Measurements from ENCODE around the gene PATJ.

Gene PATJ

DNA sequence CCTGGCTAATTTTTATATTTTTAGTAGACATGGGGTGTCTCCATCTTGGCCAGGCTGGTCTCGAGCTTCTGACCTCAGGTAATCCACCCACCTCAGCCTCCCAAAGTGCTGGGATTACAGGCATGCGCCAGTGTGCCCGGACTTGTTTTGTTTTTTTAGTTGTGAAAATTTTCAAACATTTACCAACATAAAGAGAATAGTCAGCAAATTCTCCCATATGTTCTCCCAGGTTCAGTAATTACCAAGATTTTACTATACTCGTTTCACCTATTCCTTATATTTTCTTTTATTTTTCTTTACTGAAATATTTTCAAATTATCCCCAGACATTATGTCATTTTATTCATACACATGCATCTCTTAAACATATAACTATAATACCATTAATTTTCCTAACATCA is 234.3 kb downstream of the PATJ start:
- TF ChIP-seq ZFP30 (CRISPR knock-in tag; IDR thresholded peaks at IDR 0.05), result no peak
- TF ChIP-seq ESRRG (CRISPR knock-in tag; IDR thresholded peaks at IDR 0.05), result no peak
- no peak for TF ChIP-seq GLIS3 (CRISPR knock-in tag; IDR thresholded peaks at IDR 0.05)
- TF ChIP-seq TCF4 (CRISPR knock-in tag; IDR thresholded peaks at IDR 0.05; ENCODE audit: borderline replicate concordance), result no peak
- TF ChIP-seq ZC3H10 (CRISPR knock-in tag; IDR thresholded peaks at IDR 0.05), result no peak
- TF ChIP-seq RARB (CRISPR knock-in tag; IDR thresholded peaks at IDR 0.05), result no peak
- TF ChIP-seq, protein P1, sequence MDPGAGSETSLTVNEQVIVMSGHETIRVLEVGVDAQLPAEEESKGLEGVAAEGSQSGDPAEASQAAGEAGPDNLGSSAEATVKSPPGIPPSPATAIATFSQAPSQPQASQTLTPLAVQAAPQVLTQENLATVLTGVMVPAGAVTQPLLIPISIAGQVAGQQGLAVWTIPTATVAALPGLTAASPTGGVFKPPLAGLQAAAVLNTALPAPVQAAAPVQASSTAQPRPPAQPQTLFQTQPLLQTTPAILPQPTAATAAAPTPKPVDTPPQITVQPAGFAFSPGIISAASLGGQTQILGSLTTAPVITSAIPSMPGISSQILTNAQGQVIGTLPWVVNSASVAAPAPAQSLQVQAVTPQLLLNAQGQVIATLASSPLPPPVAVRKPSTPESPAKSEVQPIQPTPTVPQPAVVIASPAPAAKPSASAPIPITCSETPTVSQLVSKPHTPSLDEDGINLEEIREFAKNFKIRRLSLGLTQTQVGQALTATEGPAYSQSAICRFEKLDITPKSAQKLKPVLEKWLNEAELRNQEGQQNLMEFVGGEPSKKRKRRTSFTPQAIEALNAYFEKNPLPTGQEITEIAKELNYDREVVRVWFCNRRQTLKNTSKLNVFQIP (CRISPR knock-in tag; IDR thresholded peaks at IDR 0.05; ENCODE audit: borderline replicate concordance, low read depth), result no peak
- TF ChIP-seq ZFP3 (CRISPR knock-in tag; IDR thresholded peaks at IDR 0.05), result no peak
- TF ChIP-seq CSDC2 (CRISPR knock-in tag; IDR thresholded peaks at IDR 0.05), result no peak
- TF ChIP-seq, protein P2, sequence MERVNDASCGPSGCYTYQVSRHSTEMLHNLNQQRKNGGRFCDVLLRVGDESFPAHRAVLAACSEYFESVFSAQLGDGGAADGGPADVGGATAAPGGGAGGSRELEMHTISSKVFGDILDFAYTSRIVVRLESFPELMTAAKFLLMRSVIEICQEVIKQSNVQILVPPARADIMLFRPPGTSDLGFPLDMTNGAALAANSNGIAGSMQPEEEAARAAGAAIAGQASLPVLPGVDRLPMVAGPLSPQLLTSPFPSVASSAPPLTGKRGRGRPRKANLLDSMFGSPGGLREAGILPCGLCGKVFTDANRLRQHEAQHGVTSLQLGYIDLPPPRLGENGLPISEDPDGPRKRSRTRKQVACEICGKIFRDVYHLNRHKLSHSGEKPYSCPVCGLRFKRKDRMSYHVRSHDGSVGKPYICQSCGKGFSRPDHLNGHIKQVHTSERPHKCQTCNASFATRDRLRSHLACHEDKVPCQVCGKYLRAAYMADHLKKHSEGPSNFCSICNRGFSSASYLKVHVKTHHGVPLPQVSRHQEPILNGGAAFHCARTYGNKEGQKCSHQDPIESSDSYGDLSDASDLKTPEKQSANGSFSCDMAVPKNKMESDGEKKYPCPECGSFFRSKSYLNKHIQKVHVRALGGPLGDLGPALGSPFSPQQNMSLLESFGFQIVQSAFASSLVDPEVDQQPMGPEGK (CRISPR knock-in tag; IDR thresholded peaks at IDR 0.05; ENCODE audit: borderline replicate concordance), result no peak
- TF ChIP-seq, protein P3, sequence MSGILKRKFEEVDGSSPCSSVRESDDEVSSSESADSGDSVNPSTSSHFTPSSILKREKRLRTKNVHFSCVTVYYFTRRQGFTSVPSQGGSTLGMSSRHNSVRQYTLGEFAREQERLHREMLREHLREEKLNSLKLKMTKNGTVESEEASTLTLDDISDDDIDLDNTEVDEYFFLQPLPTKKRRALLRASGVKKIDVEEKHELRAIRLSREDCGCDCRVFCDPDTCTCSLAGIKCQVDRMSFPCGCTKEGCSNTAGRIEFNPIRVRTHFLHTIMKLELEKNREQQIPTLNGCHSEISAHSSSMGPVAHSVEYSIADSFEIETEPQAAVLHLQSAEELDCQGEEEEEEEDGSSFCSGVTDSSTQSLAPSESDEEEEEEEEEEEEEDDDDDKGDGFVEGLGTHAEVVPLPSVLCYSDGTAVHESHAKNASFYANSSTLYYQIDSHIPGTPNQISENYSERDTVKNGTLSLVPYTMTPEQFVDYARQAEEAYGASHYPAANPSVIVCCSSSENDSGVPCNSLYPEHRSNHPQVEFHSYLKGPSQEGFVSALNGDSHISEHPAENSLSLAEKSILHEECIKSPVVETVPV (CRISPR knock-in tag; IDR thresholded peaks at IDR 0.05), result no peak
- TF ChIP-seq ISL1 (CRISPR knock-in tag; IDR thresholded peaks at IDR 0.05), result no peak
- TF ChIP-seq, protein P4, sequence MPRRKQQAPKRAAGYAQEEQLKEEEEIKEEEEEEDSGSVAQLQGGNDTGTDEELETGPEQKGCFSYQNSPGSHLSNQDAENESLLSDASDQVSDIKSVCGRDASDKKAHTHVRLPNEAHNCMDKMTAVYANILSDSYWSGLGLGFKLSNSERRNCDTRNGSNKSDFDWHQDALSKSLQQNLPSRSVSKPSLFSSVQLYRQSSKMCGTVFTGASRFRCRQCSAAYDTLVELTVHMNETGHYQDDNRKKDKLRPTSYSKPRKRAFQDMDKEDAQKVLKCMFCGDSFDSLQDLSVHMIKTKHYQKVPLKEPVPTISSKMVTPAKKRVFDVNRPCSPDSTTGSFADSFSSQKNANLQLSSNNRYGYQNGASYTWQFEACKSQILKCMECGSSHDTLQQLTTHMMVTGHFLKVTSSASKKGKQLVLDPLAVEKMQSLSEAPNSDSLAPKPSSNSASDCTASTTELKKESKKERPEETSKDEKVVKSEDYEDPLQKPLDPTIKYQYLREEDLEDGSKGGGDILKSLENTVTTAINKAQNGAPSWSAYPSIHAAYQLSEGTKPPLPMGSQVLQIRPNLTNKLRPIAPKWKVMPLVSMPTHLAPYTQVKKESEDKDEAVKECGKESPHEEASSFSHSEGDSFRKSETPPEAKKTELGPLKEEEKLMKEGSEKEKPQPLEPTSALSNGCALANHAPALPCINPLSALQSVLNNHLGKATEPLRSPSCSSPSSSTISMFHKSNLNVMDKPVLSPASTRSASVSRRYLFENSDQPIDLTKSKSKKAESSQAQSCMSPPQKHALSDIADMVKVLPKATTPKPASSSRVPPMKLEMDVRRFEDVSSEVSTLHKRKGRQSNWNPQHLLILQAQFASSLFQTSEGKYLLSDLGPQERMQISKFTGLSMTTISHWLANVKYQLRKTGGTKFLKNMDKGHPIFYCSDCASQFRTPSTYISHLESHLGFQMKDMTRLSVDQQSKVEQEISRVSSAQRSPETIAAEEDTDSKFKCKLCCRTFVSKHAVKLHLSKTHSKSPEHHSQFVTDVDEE (CRISPR knock-in tag; IDR thresholded peaks at IDR 0.05), result no peak
- TF ChIP-seq ZNF70 (CRISPR knock-in tag; IDR thresholded peaks at IDR 0.05), result no peak
- TF ChIP-seq TOX (CRISPR knock-in tag; IDR thresholded peaks at IDR 0.05; ENCODE audit: borderline replicate concordance), result no peak
- no peak for TF ChIP-seq SNAI2 (CRISPR knock-in tag; IDR thresholded peaks at IDR 0.05)
- no peak for ATAC-seq

DNA sequence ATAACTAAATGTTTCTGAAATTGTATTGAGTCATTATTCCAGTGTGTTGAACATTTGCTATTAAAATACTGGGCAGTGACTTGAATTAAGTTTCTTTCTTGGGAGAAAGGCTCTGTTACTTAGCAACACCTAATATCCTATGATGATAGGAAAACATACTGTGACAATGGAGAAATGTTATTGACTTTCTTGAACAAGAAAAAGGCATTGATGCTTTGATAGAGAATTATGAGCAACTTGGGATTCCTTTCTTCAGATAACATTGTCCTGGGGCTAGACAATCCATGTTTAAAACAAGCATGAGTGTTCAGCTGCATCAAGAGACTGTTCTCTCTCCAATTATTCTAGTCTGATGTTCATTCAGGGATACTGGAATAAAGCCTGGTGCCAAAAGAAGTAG is 236.5 kb downstream of the PATJ start:
- no peak for ATAC-seq
- TF ChIP-seq TCF4 (CRISPR knock-in tag; IDR thresholded peaks at IDR 0.05; ENCODE audit: borderline replicate concordance) (no peak), CSDC2 (CRISPR knock-in tag; IDR thresholded peaks at IDR 0.05) (no peak), ZNF565 (CRISPR knock-in tag; conservative IDR thresholded peaks at IDR 0.05; ENCODE audit: low read depth) (no peak), SNAI2 (CRISPR knock-in tag; IDR thresholded peaks at IDR 0.05) (no peak), ZFP30 (CRISPR knock-in tag; IDR thresholded peaks at IDR 0.05) (no peak), ZFP3 (CRISPR knock-in tag; IDR thresholded peaks at IDR 0.05) (no peak)
- TF ChIP-seq, protein P4 (CRISPR knock-in tag; IDR thresholded peaks at IDR 0.05), result no peak

DNA sequence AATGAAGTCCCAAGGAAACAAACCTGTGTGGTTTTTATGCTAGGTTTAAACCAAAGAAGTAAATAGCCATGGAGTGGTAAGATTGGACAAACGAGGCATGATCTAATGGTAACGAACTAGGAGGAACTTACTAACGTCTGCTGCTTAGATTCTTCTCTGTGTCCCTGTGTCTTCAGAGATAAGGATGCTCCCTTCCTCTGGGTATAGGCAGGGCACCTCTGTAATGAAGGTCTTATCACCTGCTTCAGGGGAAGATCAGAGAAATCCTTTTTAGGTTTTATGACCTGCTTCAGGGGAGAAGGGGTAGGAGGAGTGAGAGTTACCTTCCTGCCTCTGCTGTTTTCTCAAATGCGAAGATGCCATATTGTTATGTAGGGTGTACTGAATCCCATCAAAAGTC is 237.4 kb downstream of the PATJ start:
- no peak for ATAC-seq
- no peak for TF ChIP-seq ZFP3 (CRISPR knock-in tag; IDR thresholded peaks at IDR 0.05)
- TF ChIP-seq, protein P2 (CRISPR knock-in tag; IDR thresholded peaks at IDR 0.05; ENCODE audit: borderline replicate concordance), result no peak
- TF ChIP-seq, protein P5, sequence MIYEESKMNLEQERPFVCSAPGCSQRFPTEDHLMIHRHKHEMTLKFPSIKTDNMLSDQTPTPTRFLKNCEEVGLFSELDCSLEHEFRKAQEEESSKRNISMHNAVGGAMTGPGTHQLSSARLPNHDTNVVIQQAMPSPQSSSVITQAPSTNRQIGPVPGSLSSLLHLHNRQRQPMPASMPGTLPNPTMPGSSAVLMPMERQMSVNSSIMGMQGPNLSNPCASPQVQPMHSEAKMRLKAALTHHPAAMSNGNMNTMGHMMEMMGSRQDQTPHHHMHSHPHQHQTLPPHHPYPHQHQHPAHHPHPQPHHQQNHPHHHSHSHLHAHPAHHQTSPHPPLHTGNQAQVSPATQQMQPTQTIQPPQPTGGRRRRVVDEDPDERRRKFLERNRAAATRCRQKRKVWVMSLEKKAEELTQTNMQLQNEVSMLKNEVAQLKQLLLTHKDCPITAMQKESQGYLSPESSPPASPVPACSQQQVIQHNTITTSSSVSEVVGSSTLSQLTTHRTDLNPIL (CRISPR knock-in tag; IDR thresholded peaks at IDR 0.05; ENCODE audit: low read depth), result no peak
- no peak for TF ChIP-seq PPARA (CRISPR knock-in tag; IDR thresholded peaks at IDR 0.05; ENCODE audit: borderline replicate concordance)
- no peak for TF ChIP-seq OSR1 (CRISPR knock-in tag; IDR thresholded peaks at IDR 0.05)
- TF ChIP-seq RARB (CRISPR knock-in tag; IDR thresholded peaks at IDR 0.05), result no peak
- no peak for TF ChIP-seq ZC3H10 (CRISPR knock-in tag; IDR thresholded peaks at IDR 0.05)
- no peak for TF ChIP-seq ARNTL (CRISPR knock-in tag; IDR thresholded peaks at IDR 0.05; ENCODE audit: borderline replicate concordance, low read depth)
- TF ChIP-seq GLIS3 (CRISPR knock-in tag; IDR thresholded peaks at IDR 0.05), result no peak
- TF ChIP-seq ZNF70 (CRISPR knock-in tag; IDR thresholded peaks at IDR 0.05), result no peak
- no peak for TF ChIP-seq ESRRG (CRISPR knock-in tag; IDR thresholded peaks at IDR 0.05)
